ENCODE data around the gene CACNB2.

- TF ChIP-seq FOXP4 (CRISPR knock-in tag; IDR thresholded peaks at IDR 0.05) (no peak), AFF4 (CRISPR knock-in tag; IDR thresholded peaks at IDR 0.05; ENCODE audit: borderline replicate concordance) (no peak), ZNF263 (CRISPR knock-in tag; IDR thresholded peaks at IDR 0.05; ENCODE audit: low read depth) (no peak), NR1H2 (CRISPR knock-in tag; IDR thresholded peaks at IDR 0.05) (no peak), RELA (CRISPR knock-in tag; IDR thresholded peaks at IDR 0.05; ENCODE audit: borderline replicate concordance) (no peak), SP1 (CRISPR knock-in tag; conservative IDR thresholded peaks at IDR 0.05) (no peak)
- TF ChIP-seq, protein P1, sequence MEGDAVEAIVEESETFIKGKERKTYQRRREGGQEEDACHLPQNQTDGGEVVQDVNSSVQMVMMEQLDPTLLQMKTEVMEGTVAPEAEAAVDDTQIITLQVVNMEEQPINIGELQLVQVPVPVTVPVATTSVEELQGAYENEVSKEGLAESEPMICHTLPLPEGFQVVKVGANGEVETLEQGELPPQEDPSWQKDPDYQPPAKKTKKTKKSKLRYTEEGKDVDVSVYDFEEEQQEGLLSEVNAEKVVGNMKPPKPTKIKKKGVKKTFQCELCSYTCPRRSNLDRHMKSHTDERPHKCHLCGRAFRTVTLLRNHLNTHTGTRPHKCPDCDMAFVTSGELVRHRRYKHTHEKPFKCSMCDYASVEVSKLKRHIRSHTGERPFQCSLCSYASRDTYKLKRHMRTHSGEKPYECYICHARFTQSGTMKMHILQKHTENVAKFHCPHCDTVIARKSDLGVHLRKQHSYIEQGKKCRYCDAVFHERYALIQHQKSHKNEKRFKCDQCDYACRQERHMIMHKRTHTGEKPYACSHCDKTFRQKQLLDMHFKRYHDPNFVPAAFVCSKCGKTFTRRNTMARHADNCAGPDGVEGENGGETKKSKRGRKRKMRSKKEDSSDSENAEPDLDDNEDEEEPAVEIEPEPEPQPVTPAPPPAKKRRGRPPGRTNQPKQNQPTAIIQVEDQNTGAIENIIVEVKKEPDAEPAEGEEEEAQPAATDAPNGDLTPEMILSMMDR (IDR thresholded peaks at IDR 0.05) = no peak
- TF ChIP-seq, protein P2, sequence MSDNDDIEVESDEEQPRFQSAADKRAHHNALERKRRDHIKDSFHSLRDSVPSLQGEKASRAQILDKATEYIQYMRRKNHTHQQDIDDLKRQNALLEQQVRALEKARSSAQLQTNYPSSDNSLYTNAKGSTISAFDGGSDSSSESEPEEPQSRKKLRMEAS (CRISPR knock-in tag; IDR thresholded peaks at IDR 0.05) = no peak
These were observed 121.6 kb downstream of the CACNB2 start for GRCh38 chr10:18261768-18262231.
